ENCODE measurements around the gene PRDM10. TPM values are rescaled to one million over a fixed set of nuclear protein-coding genes. Genes with fewer than 3 reads are reported as not detected.
"Not testable (repeated sequence)": the region's sequence is repeated elsewhere in the genome, so short reads cannot be mapped to it uniquely, and the experiment has no call there.

Gene PRDM10
- total and polyA plus RNA-seq, 9 donors: 3.5 to 7.4 (median 5.2) TPM

DNA sequence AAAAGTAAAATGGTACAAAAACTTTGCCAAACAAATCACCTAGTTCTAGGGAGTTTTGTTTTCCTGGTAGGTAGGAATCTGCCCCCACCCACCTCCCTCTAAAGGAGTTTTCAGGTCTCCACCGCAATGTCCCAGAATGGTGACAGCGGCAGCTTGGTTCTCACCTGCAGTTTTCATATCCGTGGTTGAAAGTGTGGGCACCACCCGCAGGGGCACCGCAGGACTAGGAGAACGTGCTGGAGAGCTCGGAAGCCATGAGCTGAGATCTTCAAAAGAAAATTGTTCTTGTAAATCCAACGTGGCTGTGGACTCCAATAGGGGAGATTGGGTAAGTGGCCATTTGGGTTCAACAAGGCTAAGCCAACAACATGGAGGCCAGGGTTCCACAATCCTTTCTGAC, 118.1 kb downstream of the PRDM10 start:
- 92% methylated on average over 5 of the region's 8 CpGs for WGBS (ENCODE audit: insufficient coverage)
- no peak for DNase-seq
- Histone ChIP-seq H3K36me3 (ENCODE audit: control insufficient read depth, insufficient read depth, low read length) (peaks cover 85% of the 10 kb centered on the region), H3K27ac (ENCODE audit: low read length) (no peak overlapping the region), H3K9me3 (replicated peaks; ENCODE audit: control insufficient read depth, low read depth, low read length) (no peaks in the 10 kb centered on the region), H3K27me3 (ENCODE audit: control insufficient read depth, insufficient read depth, low read length) (no peaks in the 10 kb centered on the region), H3K4me3 (ENCODE audit: low read length) (no peak overlapping the region), H3K4me1 (ENCODE audit: control insufficient read depth, insufficient read depth, low read length) (no peaks in the 10 kb centered on the region)

GRCh38 chr11:129881570-129882170, 121.0 kb downstream of the PRDM10 start:
- no peak overlapping the region for H3K27ac ChIP-seq (ENCODE audit: low read length)
- DNase-seq: peak; percentile 12
- WGBS (ENCODE audit: insufficient coverage): 75% methylated on average over 4 of the region's 9 CpGs
- H3K4me1 ChIP-seq (ENCODE audit: control insufficient read depth, insufficient read depth, low read length): no peaks in the 10 kb centered on the region
- no peaks in the 10 kb centered on the region for H3K27me3 ChIP-seq (ENCODE audit: control insufficient read depth, insufficient read depth, low read length)
- H3K36me3 ChIP-seq (ENCODE audit: control insufficient read depth, insufficient read depth, low read length): peaks cover 93% of the 10 kb centered on the region
- no peaks in the 10 kb centered on the region for H3K9me3 ChIP-seq (replicated peaks; ENCODE audit: control insufficient read depth, low read depth, low read length)
- no peak overlapping the region for H3K4me3 ChIP-seq (ENCODE audit: low read length)

GRCh38 chr11:129880311-129880710, 122.3 kb downstream of the PRDM10 start:
- peaks cover 93% of the 10 kb centered on the region for H3K36me3 ChIP-seq (ENCODE audit: control insufficient read depth, insufficient read depth, low read length)
- no peaks in the 10 kb centered on the region for H3K4me1 ChIP-seq (ENCODE audit: control insufficient read depth, insufficient read depth, low read length)
- no peaks in the 10 kb centered on the region for H3K9me3 ChIP-seq (replicated peaks; ENCODE audit: control insufficient read depth, low read depth, low read length)
- no peak for DNase-seq
- no peak overlapping the region for H3K27ac ChIP-seq (ENCODE audit: low read length)
- no peak overlapping the region for H3K4me3 ChIP-seq (ENCODE audit: low read length)
- 100% methylated on average over 1 of the region's 3 CpGs for WGBS (ENCODE audit: insufficient coverage)
- H3K27me3 ChIP-seq (ENCODE audit: control insufficient read depth, insufficient read depth, low read length): no peaks in the 10 kb centered on the region

DNA sequence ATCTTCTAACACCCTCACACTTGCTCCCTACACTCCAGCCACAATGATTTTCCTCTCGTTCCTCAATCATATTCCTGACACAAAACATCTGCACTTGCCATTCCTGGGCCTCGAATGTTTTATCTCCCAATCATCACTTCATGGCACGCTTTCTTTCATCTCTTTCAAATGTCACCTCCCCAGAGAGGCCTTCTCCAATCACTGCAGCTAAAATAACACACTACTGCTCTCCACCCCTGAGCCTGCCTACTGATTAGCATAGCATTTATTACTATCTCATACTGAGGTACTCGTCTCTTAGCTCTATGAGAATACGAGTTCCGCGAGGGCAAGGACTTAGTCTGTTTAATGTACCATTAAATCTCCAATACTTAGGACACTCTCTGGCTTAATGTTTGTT, 130.7 kb downstream of the PRDM10 start:
- 75% methylated on average over 5 of the region's 7 CpGs for WGBS (ENCODE audit: insufficient coverage)
- peaks cover 77% of the 10 kb centered on the region for H3K36me3 ChIP-seq (ENCODE audit: control insufficient read depth, insufficient read depth, low read length)
- H3K27me3 ChIP-seq (ENCODE audit: control insufficient read depth, insufficient read depth, low read length): no peaks in the 10 kb centered on the region
- no peaks in the 10 kb centered on the region for H3K4me1 ChIP-seq (ENCODE audit: control insufficient read depth, insufficient read depth, low read length)
- no peak overlapping the region for H3K4me3 ChIP-seq (ENCODE audit: low read length)
- no peaks in the 10 kb centered on the region for H3K9me3 ChIP-seq (replicated peaks; ENCODE audit: control insufficient read depth, low read depth, low read length)
- no peak for DNase-seq
- H3K27ac ChIP-seq (ENCODE audit: low read length): no peak overlapping the region

GRCh38 chr11:129868626-129869025, 134.0 kb downstream of the PRDM10 start:
- WGBS (ENCODE audit: insufficient coverage): 86% methylated on average over 11 of the region's 16 CpGs
- H3K4me3 ChIP-seq (ENCODE audit: low read length); H3K4me1 ChIP-seq (ENCODE audit: control insufficient read depth, insufficient read depth, low read length); H3K9me3 ChIP-seq (replicated peaks; ENCODE audit: control insufficient read depth, low read depth, low read length); H3K27me3 ChIP-seq (ENCODE audit: control insufficient read depth, insufficient read depth, low read length); H3K27ac ChIP-seq (ENCODE audit: low read length); DNase-seq: not testable (repeated sequence)
- peaks cover 82% of the 10 kb centered on the region for H3K36me3 ChIP-seq (ENCODE audit: control insufficient read depth, insufficient read depth, low read length)

- WGBS (ENCODE audit: insufficient coverage): no CpG with 5 or more reads among the region's 3 CpGs
- no peaks in the 10 kb centered on the region for H3K27me3 ChIP-seq (ENCODE audit: control insufficient read depth, insufficient read depth, low read length)
- H3K27ac ChIP-seq (ENCODE audit: low read length): no peak overlapping the region
- H3K4me1 ChIP-seq (ENCODE audit: control insufficient read depth, insufficient read depth, low read length): peaks cover 6% of the 10 kb centered on the region
- H3K36me3 ChIP-seq (ENCODE audit: control insufficient read depth, insufficient read depth, low read length): peaks cover 71% of the 10 kb centered on the region
- H3K4me3 ChIP-seq (ENCODE audit: low read length): no peak overlapping the region
- DNase-seq: no peak
- H3K9me3 ChIP-seq (replicated peaks; ENCODE audit: control insufficient read depth, low read depth, low read length): no peaks in the 10 kb centered on the region
Observed at GRCh38 chr11:129866311-129866710, 136.3 kb downstream of the PRDM10 start.

GRCh38 chr11:129865701-129866100, 136.9 kb downstream of the PRDM10 start:
- H3K27me3 ChIP-seq (ENCODE audit: control insufficient read depth, insufficient read depth, low read length): no peaks in the 10 kb centered on the region
- no peaks in the 10 kb centered on the region for H3K9me3 ChIP-seq (replicated peaks; ENCODE audit: control insufficient read depth, low read depth, low read length)
- 62% methylated on average over 2 of the region's 4 CpGs for WGBS (ENCODE audit: insufficient coverage)
- DNase-seq: no peak
- H3K27ac ChIP-seq (ENCODE audit: low read length): no peak overlapping the region
- H3K36me3 ChIP-seq (ENCODE audit: control insufficient read depth, insufficient read depth, low read length): peaks cover 68% of the 10 kb centered on the region
- H3K4me1 ChIP-seq (ENCODE audit: control insufficient read depth, insufficient read depth, low read length): peaks cover 6% of the 10 kb centered on the region
- no peak overlapping the region for H3K4me3 ChIP-seq (ENCODE audit: low read length)

- 95% methylated on average over 5 of the region's 5 CpGs for WGBS (ENCODE audit: insufficient coverage)
Observed at GRCh38 chr11:129864811-129865210, 137.8 kb downstream of the PRDM10 start.

GRCh38 chr11:129861702-129862522, 140.7 kb downstream of the PRDM10 start:
- Histone ChIP-seq H3K27me3 (ENCODE audit: control insufficient read depth, insufficient read depth, low read length) (no peaks in the 10 kb centered on the region), H3K36me3 (ENCODE audit: control insufficient read depth, insufficient read depth, low read length) (peaks cover 56% of the 10 kb centered on the region), H3K4me3 (ENCODE audit: low read length) (no peak overlapping the region), H3K9me3 (replicated peaks; ENCODE audit: control insufficient read depth, low read depth, low read length) (no peaks in the 10 kb centered on the region), H3K27ac (ENCODE audit: low read length) (no peak overlapping the region), H3K4me1 (ENCODE audit: control insufficient read depth, insufficient read depth, low read length) (peaks cover 6% of the 10 kb centered on the region)
- WGBS (ENCODE audit: insufficient coverage): 43% methylated on average over 8 of the region's 16 CpGs
- peak; percentile 64 for DNase-seq

More at GRCh38 chr11:129864811-129865210, 137.8 kb downstream of the PRDM10 start:
- H3K36me3 ChIP-seq (ENCODE audit: control insufficient read depth, insufficient read depth, low read length): peaks cover 65% of the 10 kb centered on the region
- peaks cover 6% of the 10 kb centered on the region for H3K4me1 ChIP-seq (ENCODE audit: control insufficient read depth, insufficient read depth, low read length)
- no peak overlapping the region for H3K27ac ChIP-seq (ENCODE audit: low read length)
- no peaks in the 10 kb centered on the region for H3K9me3 ChIP-seq (replicated peaks; ENCODE audit: control insufficient read depth, low read depth, low read length)
- no peak overlapping the region for H3K4me3 ChIP-seq (ENCODE audit: low read length)
- DNase-seq: no peak
- no peaks in the 10 kb centered on the region for H3K27me3 ChIP-seq (ENCODE audit: control insufficient read depth, insufficient read depth, low read length)

DNA sequence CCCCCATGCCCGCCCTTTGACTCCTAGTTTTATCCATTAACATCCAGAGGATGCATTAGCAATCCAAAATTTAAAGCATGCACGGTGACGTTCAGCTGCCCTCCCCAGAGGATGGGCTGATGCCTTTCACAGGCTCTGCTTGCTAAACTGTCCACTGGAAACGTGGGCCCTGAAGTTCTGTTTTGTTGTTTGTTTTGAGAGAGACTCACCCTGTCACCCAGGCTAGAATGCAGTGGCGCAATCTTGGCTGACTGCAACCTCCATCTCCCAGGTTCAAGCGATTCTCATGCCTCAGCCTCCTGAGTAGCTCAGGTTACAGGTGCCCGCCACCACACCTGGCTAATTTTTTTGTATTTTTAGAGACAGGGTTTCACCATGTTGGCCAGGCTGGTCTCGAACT, 146.6 kb downstream of the PRDM10 start:
- 70% methylated on average over 4 of the region's 8 CpGs for WGBS (ENCODE audit: insufficient coverage)
- H3K4me3 ChIP-seq (ENCODE audit: low read length): no peak overlapping the region
- no peaks in the 10 kb centered on the region for H3K9me3 ChIP-seq (replicated peaks; ENCODE audit: control insufficient read depth, low read depth, low read length)
- H3K36me3 ChIP-seq (ENCODE audit: control insufficient read depth, insufficient read depth, low read length): peaks cover 11% of the 10 kb centered on the region
- H3K27me3 ChIP-seq (ENCODE audit: control insufficient read depth, insufficient read depth, low read length): no peaks in the 10 kb centered on the region
- DNase-seq: no peak
- no peak overlapping the region for H3K27ac ChIP-seq (ENCODE audit: low read length)
- peaks cover 4% of the 10 kb centered on the region for H3K4me1 ChIP-seq (ENCODE audit: control insufficient read depth, insufficient read depth, low read length)

Data from muscle of leg (tissue), 11 donors.